Loucy (cell line): ENCODE measurements around the gene CHST11.

Experiments
- H2AFZ ChIP-seq: fragments of 200-600 bp; sonication (generic); 2 replicates; pipeline ENCODE4 v1.6.0; 2016; ENCODE audit warnings: antibody characterized with exemption, mild to moderate bottlenecking, low read length, moderate library complexity
- H3F3A ChIP-seq: fragments of 200-600 bp; 2 replicates; pipeline ENCODE4 v1.6.0; 2016; ENCODE audit warnings: antibody characterized with exemption, low read depth, mild to moderate bottlenecking
- H3K27me3 ChIP-seq: fragments of 200-600 bp; sonication (generic); 2 replicates; pipeline ENCODE4 v1.6.1; 2014; ENCODE audit warnings: low read length, mild to moderate bottlenecking; ENCODE audit not compliant: insufficient read depth, poor library complexity, severe bottlenecking
- H3K36me3 ChIP-seq: fragments of 200-600 bp; sonication (generic); 2 replicates; pipeline ENCODE4 v1.6.1; 2016; ENCODE audit warnings: low read length; ENCODE audit not compliant: insufficient read depth
- H3K4me1 ChIP-seq: fragments of 200-600 bp; sonication (generic); 2 replicates; pipeline ENCODE4 v1.5.1; 2014; ENCODE audit warnings: low read length, mild to moderate bottlenecking; ENCODE audit not compliant: insufficient read depth, poor library complexity, severe bottlenecking
- H3K4me2 ChIP-seq: fragments of 200-600 bp; sonication (generic); 2 replicates; pipeline ENCODE4 v1.6.0; 2014; ENCODE audit warnings: antibody characterized with exemption, low read length, low read depth, mild to moderate bottlenecking; ENCODE audit not compliant: poor library complexity, severe bottlenecking
- H3K4me3 ChIP-seq: fragments of 200-600 bp; sonication (generic); 2 replicates; pipeline ENCODE4 v1.5.1; 2014; ENCODE audit warnings: low read length, mild to moderate bottlenecking, mixed read lengths; ENCODE audit not compliant: poor library complexity, severe bottlenecking
- H3K79me2 ChIP-seq: fragments of 200-600 bp; sonication (generic); 2 replicates; pipeline ENCODE4 v1.6.1; 2014; ENCODE audit warnings: low read length; ENCODE audit not compliant: insufficient read depth
- H3K9ac ChIP-seq: fragments of 200-600 bp; sonication (generic); 2 replicates; pipeline ENCODE4 v1.6.0; 2014; ENCODE audit warnings: mild to moderate bottlenecking, low read depth, low read length, moderate library complexity; ENCODE audit not compliant: poor library complexity, severe bottlenecking
- H3K9me2 ChIP-seq: fragments of 200-600 bp; sonication (generic); replicated peaks from 2 replicates; pipeline ENCODE4 v1.6.1; 2016; ENCODE audit warnings: low read depth, low read length, mixed read lengths
- H3K9me3 ChIP-seq: fragments of 200-600 bp; sonication (generic); 2 replicates; pipeline ENCODE4 v1.6.1; 2014; ENCODE audit warnings: mild to moderate bottlenecking, antibody characterized with exemption, low read length, low read depth; ENCODE audit not compliant: insufficient read depth
- H4K20me1 ChIP-seq: fragments of 200-600 bp; sonication (generic); 2 replicates; pipeline ENCODE4 v1.6.0; 2014; ENCODE audit warnings: antibody characterized with exemption, low read length, mild to moderate bottlenecking; ENCODE audit not compliant: insufficient read depth, poor library complexity, severe bottlenecking
- EZH2phosphoT487 ChIP-seq: fragments of 200-600 bp; IDR thresholded peaks from 2 replicates; pipeline ENCODE4 v1.6.1; 2018; ENCODE audit warnings: antibody characterized with exemption, mild to moderate bottlenecking, moderate library complexity, borderline replicate concordance
- TF ChIP-seq, protein P1 (sequence below): fragments of 200-600 bp; sonication (generic); conservative IDR thresholded peaks from 2 replicates; pipeline ENCODE4 v1.5.1; 2014; ENCODE audit warnings: mild to moderate bottlenecking, antibody characterized with exemption, low read length

The CHST11 gene

DNA sequence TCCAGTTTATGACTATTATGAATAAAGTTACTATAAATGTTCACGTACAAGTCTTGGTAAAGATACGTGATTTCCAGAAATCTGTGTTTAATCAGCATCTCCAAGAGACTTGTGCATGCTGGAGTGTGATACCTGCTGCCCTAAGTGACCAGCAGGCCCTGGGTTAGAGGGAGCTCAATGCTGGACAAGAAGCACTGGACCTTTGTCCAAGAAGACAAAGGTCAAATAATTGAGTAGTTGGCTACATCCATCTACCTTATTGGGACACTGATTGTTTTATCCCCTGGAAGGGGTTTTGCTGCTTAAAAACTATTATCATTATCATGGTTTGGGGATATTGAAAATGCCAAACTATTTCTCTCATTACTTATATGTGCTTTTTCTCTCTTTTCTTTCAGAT is 37.0 kb upstream of the CHST11 start:
- H3K79me2 ChIP-seq, result no peaks in the 10 kb centered on the region

DNA sequence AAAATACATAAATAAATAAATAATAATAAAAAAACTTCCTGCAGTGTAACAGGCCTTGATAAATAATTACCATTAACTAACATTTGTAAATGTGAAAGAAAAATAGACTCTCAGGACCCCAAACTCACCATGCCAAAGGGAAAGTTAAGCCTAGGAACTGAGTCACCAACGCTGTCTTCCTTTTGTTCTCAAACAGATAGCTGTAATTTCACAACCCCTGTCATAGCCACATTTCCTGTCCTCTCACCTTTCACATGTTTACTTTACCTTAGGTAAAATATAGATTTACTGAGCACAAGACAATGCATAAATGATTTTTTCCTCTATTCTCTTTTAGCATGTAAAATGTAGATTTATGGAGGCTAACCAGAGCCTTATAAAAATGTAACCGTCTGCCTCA is 35.9 kb upstream of the CHST11 start:
- Histone ChIP-seq H3K79me2 (no peaks in the 10 kb centered on the region), H3K9me2 (no peaks in the 10 kb centered on the region), H3K9ac (no peak overlapping the region), H4K20me1 (no peaks in the 10 kb centered on the region), H3K36me3 (no peaks in the 10 kb centered on the region), H3K9me3 (no peaks in the 10 kb centered on the region), H3F3A (no peaks in the 10 kb centered on the region), H3K27me3 (no peaks in the 10 kb centered on the region), H3K4me2 (peak overlapping the region; percentile 6), H3K4me1 (peaks cover 5% of the 10 kb centered on the region), H2AFZ (no peak overlapping the region), H3K4me3 (no peak overlapping the region)
- TF ChIP-seq, protein P1, sequence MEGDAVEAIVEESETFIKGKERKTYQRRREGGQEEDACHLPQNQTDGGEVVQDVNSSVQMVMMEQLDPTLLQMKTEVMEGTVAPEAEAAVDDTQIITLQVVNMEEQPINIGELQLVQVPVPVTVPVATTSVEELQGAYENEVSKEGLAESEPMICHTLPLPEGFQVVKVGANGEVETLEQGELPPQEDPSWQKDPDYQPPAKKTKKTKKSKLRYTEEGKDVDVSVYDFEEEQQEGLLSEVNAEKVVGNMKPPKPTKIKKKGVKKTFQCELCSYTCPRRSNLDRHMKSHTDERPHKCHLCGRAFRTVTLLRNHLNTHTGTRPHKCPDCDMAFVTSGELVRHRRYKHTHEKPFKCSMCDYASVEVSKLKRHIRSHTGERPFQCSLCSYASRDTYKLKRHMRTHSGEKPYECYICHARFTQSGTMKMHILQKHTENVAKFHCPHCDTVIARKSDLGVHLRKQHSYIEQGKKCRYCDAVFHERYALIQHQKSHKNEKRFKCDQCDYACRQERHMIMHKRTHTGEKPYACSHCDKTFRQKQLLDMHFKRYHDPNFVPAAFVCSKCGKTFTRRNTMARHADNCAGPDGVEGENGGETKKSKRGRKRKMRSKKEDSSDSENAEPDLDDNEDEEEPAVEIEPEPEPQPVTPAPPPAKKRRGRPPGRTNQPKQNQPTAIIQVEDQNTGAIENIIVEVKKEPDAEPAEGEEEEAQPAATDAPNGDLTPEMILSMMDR, result no peak
- no peak for TF ChIP-seq EZH2phosphoT487

More for the DNA sequence above, 37.0 kb upstream of the CHST11 start:
- no peaks in the 10 kb centered on the region for H3K9me2 ChIP-seq
- H3K4me1 ChIP-seq, result peaks cover 5% of the 10 kb centered on the region
- H3K9ac ChIP-seq, result no peak overlapping the region
- no peak overlapping the region for H3K4me3 ChIP-seq
- TF ChIP-seq, protein P1, result no peak
- no peak for TF ChIP-seq EZH2phosphoT487
- H3K9me3 ChIP-seq, result no peaks in the 10 kb centered on the region
- no peaks in the 10 kb centered on the region for H4K20me1 ChIP-seq
- no peaks in the 10 kb centered on the region for H3K27me3 ChIP-seq
- no peaks in the 10 kb centered on the region for H3K36me3 ChIP-seq
- H2AFZ ChIP-seq, result no peak overlapping the region
- no peak overlapping the region for H3K4me2 ChIP-seq
- no peaks in the 10 kb centered on the region for H3F3A ChIP-seq

DNA sequence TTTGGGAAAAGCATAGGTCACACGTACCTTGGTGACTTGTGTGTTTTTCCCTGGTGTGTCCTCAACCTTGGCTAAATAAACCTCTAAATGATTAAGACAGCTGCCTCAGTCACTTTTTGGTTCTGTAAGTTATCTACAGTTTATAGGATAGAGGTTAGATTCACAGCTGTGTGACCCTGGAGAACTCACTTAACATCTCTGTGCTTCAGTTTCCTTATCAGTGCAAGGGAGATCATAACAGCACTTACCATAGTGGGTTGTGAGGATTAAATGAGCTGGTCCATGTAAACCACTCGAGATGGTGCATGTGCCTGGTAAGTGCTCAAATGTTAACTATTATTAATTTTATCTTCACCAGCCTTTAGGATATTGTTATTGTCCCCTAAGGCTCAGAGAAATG is 35.4 kb upstream of the CHST11 start:
- no peaks in the 10 kb centered on the region for H3F3A ChIP-seq
- peaks cover 5% of the 10 kb centered on the region for H3K4me1 ChIP-seq
- H3K9me3 ChIP-seq, result no peaks in the 10 kb centered on the region
- peak overlapping the region; percentile 6 for H3K4me2 ChIP-seq
- no peaks in the 10 kb centered on the region for H4K20me1 ChIP-seq
- TF ChIP-seq EZH2phosphoT487, result no peak
- TF ChIP-seq, protein P1, result no peak
- no peaks in the 10 kb centered on the region for H3K27me3 ChIP-seq
- no peak overlapping the region for H2AFZ ChIP-seq
- no peaks in the 10 kb centered on the region for H3K9me2 ChIP-seq
- no peaks in the 10 kb centered on the region for H3K79me2 ChIP-seq
- no peak overlapping the region for H3K9ac ChIP-seq
- no peaks in the 10 kb centered on the region for H3K36me3 ChIP-seq
- H3K4me3 ChIP-seq, result no peak overlapping the region
